22Rv1 (cell line): Measurements from ENCODE around the gene EIPR1.

ENCODE experiments used
- ZFX ChIP-seq: fragments of 450-650 bp; IDR thresholded peaks from 2 replicates; pipeline ENCODE4 v1.6.1; 2017; ENCODE audit warnings: antibody characterized with exemption, borderline replicate concordance
- TF ChIP-seq, protein P1 (sequence below): fragments of 450-650 bp; IDR thresholded peaks from 2 replicates; pipeline ENCODE4 v1.5.1; 2017; ENCODE audit warnings: mild to moderate bottlenecking

GRCh38 chr2:3302751-3303582 is 74.7 kb downstream of the EIPR1 start:
- TF ChIP-seq, protein P1, sequence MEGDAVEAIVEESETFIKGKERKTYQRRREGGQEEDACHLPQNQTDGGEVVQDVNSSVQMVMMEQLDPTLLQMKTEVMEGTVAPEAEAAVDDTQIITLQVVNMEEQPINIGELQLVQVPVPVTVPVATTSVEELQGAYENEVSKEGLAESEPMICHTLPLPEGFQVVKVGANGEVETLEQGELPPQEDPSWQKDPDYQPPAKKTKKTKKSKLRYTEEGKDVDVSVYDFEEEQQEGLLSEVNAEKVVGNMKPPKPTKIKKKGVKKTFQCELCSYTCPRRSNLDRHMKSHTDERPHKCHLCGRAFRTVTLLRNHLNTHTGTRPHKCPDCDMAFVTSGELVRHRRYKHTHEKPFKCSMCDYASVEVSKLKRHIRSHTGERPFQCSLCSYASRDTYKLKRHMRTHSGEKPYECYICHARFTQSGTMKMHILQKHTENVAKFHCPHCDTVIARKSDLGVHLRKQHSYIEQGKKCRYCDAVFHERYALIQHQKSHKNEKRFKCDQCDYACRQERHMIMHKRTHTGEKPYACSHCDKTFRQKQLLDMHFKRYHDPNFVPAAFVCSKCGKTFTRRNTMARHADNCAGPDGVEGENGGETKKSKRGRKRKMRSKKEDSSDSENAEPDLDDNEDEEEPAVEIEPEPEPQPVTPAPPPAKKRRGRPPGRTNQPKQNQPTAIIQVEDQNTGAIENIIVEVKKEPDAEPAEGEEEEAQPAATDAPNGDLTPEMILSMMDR = no peak
- TF ChIP-seq ZFX = no peak
